Activated naive CD8-positive, alpha-beta T cell (primary cell): ENCODE measurements around the gene SRPX.

Experiments
- H3K27ac Mint-ChIP-seq: one replicate; pipeline ENCODE4 v1.8.0; 2021; ENCODE audit warnings: mixed read lengths
- H3K27me3 Mint-ChIP-seq: one replicate; pipeline ENCODE4 v1.8.0; 2021; ENCODE audit warnings: mixed read lengths
- H3K36me3 Mint-ChIP-seq: one replicate; pipeline ENCODE4 v1.8.0; 2021; ENCODE audit warnings: mixed read lengths
- H3K4me1 Mint-ChIP-seq: one replicate; pipeline ENCODE4 v1.8.0; 2021; ENCODE audit warnings: low read depth, mixed read lengths
- H3K4me3 Mint-ChIP-seq: one replicate; pipeline ENCODE4 v1.8.0; 2021; ENCODE audit warnings: mild to moderate bottlenecking, mixed read lengths
- H3K9me3 Mint-ChIP-seq: one replicate; pipeline ENCODE4 v1.8.0; 2021; ENCODE audit warnings: low read depth, mixed read lengths

SRPX gene

DNA sequence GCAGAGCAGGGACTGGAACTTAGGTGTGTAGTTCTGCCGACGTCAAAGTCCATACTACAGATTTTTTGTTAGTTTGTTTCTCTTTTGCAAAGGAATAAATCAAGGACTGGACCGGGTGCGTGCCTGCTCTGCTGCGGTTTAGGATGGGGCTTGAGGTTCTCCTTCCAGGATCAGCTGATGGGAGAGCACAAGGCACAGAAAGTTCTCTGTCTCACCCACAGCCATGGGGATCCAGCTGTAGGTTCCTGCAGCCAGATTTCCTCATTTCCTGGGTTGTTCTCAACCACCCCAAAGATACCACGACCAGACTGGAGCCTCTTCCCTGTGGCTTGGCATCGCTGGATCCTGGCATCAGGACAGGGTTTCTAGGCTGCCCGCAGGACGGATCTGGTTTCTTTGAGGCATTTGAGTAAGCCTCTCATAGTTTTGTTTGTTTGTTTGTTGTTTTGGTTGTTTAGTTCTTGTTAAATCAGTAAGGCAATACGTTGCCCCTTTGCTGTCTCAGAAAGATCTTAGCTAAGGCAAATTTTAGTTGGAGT, 789 bp upstream of the SRPX start:
- Mint-ChIP-seq H3K36me3 (no peaks in the 10 kb centered on the region), H3K27ac (no peak overlapping the region), H3K9me3 (no peaks in the 10 kb centered on the region), H3K4me1 (peaks cover 10% of the 10 kb centered on the region), H3K4me3 (peak overlapping the region; percentile 42), H3K27me3 (peaks cover 6% of the 10 kb centered on the region)

- Mint-ChIP-seq H3K4me1 (peaks cover 10% of the 10 kb centered on the region), H3K27me3 (peaks cover 6% of the 10 kb centered on the region), H3K27ac (no peak overlapping the region), H3K9me3 (no peaks in the 10 kb centered on the region), H3K4me3 (no peak overlapping the region), H3K36me3 (no peaks in the 10 kb centered on the region)
Observed at GRCh38 chrX:38220024-38220414, 652 bp downstream of the SRPX start.

DNA sequence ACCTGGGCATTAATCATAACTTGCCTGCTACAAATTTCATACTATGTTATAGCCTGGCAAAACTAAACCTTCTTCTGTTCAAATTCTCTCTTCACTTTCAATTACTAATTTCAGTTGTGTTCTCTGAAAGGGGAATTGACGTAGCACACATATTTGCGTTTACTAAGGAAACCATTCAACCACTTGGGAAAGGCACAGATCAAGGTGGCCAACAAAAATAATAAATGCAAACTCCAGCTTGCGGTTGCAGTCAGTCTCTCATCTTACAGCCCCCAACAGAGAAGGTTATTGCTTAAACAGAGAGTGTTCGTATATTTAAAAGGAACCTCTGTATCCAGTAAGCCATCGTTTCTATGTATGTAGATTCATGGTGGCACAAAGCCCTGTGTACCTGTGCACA, 4.0 kb downstream of the SRPX start:
- Mint-ChIP-seq H3K27me3 (peaks cover 6% of the 10 kb centered on the region), H3K36me3 (no peaks in the 10 kb centered on the region), H3K4me1 (peaks cover 10% of the 10 kb centered on the region)

GRCh38 chrX:38214551-38215531, 5.8 kb downstream of the SRPX start:
- Mint-ChIP-seq H3K4me3 (no peak overlapping the region), H3K27me3 (peaks cover 3% of the 10 kb centered on the region), H3K9me3 (no peaks in the 10 kb centered on the region), H3K36me3 (no peaks in the 10 kb centered on the region), H3K4me1 (peaks cover 4% of the 10 kb centered on the region), H3K27ac (no peak overlapping the region)

More for the DNA sequence above, 4.0 kb downstream of the SRPX start:
- no peak overlapping the region for H3K4me3 Mint-ChIP-seq
- no peak overlapping the region for H3K27ac Mint-ChIP-seq
- no peaks in the 10 kb centered on the region for H3K9me3 Mint-ChIP-seq

- H3K9me3 Mint-ChIP-seq = no peaks in the 10 kb centered on the region
Observed at GRCh38 chrX:38214044-38214443, 6.6 kb downstream of the SRPX start.

DNA sequence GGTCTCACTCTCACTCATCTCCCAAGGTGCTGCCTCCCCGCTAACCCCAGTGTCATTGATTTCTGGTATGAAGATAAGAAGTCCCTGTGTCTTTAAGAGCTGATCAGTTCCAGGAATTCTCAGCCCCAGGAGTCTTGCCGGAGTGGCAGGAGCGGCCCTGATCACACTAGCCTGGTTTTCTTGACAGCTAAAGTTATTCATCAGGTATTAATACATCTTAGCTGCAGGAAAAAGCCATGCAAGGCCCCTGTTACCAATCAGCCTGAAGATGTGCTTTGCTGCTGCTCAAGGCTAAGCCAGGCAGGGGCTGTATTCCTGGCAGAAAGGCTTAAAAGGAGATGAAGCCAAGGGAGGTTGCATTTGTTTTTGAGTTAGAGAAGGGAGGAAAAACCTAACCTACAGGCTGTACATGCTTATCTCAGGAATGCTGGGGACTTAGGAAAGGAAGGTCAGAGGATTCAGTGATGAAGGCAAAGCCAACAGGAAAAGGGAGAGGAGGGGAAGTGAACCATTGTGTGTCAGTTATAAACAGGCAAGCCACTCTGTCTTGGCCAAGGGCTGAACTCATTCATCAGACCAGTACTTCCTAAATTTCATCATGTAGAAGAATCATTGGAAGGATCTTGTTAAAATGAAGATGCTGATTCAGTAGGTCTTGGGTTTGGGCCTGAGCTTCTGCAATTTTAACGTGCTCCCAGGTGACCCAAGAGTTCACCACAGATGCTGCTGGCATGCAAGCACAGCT, 8.6 kb downstream of the SRPX start:
- H3K27ac Mint-ChIP-seq = no peak overlapping the region

More at GRCh38 chrX:38214044-38214443, 6.6 kb downstream of the SRPX start:
- Mint-ChIP-seq H3K4me1 (no peaks in the 10 kb centered on the region), H3K27me3 (peaks cover 1% of the 10 kb centered on the region), H3K4me3 (no peak overlapping the region), H3K27ac (no peak overlapping the region), H3K36me3 (no peaks in the 10 kb centered on the region)

GRCh38 chrX:38206542-38206941, 14.1 kb downstream of the SRPX start:
- Mint-ChIP-seq H3K27ac (no peak overlapping the region), H3K36me3 (no peaks in the 10 kb centered on the region), H3K4me1 (no peaks in the 10 kb centered on the region)

More for the DNA sequence above, 8.6 kb downstream of the SRPX start:
- Mint-ChIP-seq H3K9me3 (no peaks in the 10 kb centered on the region), H3K27me3 (no peaks in the 10 kb centered on the region), H3K4me1 (no peaks in the 10 kb centered on the region), H3K4me3 (no peak overlapping the region), H3K36me3 (no peaks in the 10 kb centered on the region)

GRCh38 chrX:38206036-38206435, 14.6 kb downstream of the SRPX start:
- Mint-ChIP-seq H3K36me3 (no peaks in the 10 kb centered on the region), H3K27me3 (peaks cover under 1% of the 10 kb centered on the region), H3K9me3 (no peaks in the 10 kb centered on the region), H3K4me3 (no peak overlapping the region), H3K4me1 (no peaks in the 10 kb centered on the region), H3K27ac (no peak overlapping the region)

More at GRCh38 chrX:38206542-38206941, 14.1 kb downstream of the SRPX start:
- H3K9me3 Mint-ChIP-seq = no peaks in the 10 kb centered on the region
- no peaks in the 10 kb centered on the region for H3K27me3 Mint-ChIP-seq
- H3K4me3 Mint-ChIP-seq = no peak overlapping the region

GRCh38 chrX:38205039-38205438, 15.6 kb downstream of the SRPX start:
- Mint-ChIP-seq H3K4me3 (no peak overlapping the region), H3K4me1 (no peaks in the 10 kb centered on the region)

DNA sequence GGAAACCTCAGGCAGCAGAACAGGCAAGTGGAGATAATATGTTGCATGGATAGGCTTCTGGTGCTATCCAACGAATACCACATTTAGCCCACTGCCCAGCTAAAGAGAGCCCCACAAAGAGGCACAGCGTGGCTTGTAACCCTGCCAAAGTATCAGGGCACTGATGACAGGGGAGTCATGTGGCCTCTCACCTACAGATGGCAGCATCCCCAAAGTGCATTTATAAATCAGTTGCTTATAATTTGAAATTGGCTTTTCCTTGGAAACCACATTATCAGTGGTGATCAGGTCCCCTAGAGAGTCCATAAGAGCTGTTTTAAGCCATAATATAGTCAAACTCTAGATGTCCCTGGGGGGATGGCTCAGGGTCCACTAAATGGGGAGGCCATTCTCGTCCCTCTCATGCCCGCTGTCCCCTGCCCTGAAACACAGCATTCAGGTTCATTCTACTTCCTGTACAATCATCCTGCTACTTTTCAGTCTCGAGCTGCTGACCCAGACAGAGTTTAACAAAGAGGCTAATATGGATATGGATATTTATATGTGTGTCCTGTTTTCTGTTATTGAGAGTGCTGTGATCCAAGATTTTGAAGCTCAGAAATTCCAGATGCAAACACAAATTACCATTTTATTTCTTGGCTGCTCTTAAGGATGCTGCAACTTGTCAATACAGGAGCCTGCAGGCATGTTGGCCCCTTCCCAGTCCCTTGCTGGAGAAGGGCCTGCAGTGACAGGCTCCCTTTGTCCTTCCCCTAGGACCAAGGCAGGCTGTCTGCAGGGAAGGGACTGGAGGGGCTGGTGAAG, 28.5 kb downstream of the SRPX start:
- no peaks in the 10 kb centered on the region for H3K4me1 Mint-ChIP-seq

More at GRCh38 chrX:38205039-38205438, 15.6 kb downstream of the SRPX start:
- Mint-ChIP-seq H3K27ac (no peak overlapping the region), H3K36me3 (no peaks in the 10 kb centered on the region), H3K9me3 (no peaks in the 10 kb centered on the region), H3K27me3 (peaks cover 2% of the 10 kb centered on the region)

GRCh38 chrX:38189431-38190250, 31.0 kb downstream of the SRPX start:
- Mint-ChIP-seq H3K4me1 (no peaks in the 10 kb centered on the region), H3K27me3 (peaks cover 5% of the 10 kb centered on the region), H3K27ac (no peak overlapping the region), H3K36me3 (no peaks in the 10 kb centered on the region), H3K4me3 (no peak overlapping the region), H3K9me3 (no peaks in the 10 kb centered on the region)

More for the DNA sequence above, 28.5 kb downstream of the SRPX start:
- Mint-ChIP-seq H3K36me3 (no peaks in the 10 kb centered on the region), H3K27me3 (peaks cover 2% of the 10 kb centered on the region), H3K4me3 (no peak overlapping the region), H3K27ac (no peak overlapping the region), H3K9me3 (no peaks in the 10 kb centered on the region)

DNA sequence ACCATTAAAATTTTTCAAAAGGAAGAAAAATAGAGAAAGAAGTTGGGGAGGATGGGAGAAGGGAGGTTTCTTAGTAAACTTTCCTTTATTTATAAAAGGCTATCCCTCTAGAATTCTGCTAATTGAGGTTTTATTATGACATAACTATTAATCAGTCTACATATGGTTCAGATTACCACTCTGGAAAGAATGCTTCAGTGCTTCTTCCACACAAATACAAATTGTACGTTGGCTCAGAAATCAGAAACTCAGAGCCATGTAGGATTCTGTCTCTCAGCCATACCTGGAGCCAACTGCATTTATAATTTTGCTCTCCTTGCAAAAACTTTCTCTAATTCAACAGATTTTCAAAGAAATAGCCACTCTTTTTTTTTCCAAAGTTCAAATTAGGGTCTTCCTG, 37.1 kb downstream of the SRPX start:
- Mint-ChIP-seq H3K4me1 (no peaks in the 10 kb centered on the region), H3K27me3 (peaks cover 2% of the 10 kb centered on the region), H3K9me3 (no peaks in the 10 kb centered on the region), H3K36me3 (no peaks in the 10 kb centered on the region), H3K27ac (no peak overlapping the region), H3K4me3 (no peak overlapping the region)

DNA sequence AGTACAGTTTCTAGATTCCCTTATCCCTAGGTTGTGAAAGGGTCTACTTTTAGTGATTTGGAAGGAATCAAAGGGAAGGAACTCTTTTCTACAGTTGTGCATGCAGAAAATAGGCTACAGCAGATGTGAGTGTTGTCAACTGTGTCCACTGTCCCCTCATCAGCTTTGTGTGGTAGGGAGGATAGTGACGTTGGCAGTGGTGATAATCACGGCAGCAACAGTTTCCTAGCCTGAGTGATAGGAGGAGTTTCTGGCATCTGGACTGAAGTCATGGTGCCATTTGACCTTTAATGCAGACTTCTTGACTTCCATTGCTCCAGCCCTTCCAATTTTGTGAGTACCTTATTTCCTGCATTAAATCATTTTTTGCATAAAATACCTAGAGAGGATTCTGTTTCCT, 39.3 kb downstream of the SRPX start:
- H3K4me3 Mint-ChIP-seq = no peak overlapping the region

GRCh38 chrX:38178396-38178795, 42.3 kb downstream of the SRPX start:
- no peak overlapping the region for H3K27ac Mint-ChIP-seq
- H3K4me1 Mint-ChIP-seq = no peaks in the 10 kb centered on the region
- H3K4me3 Mint-ChIP-seq = no peak overlapping the region
- no peaks in the 10 kb centered on the region for H3K36me3 Mint-ChIP-seq
- peaks cover 4% of the 10 kb centered on the region for H3K27me3 Mint-ChIP-seq
- no peaks in the 10 kb centered on the region for H3K9me3 Mint-ChIP-seq

More for the DNA sequence above, 39.3 kb downstream of the SRPX start:
- Mint-ChIP-seq H3K27me3 (peaks cover 4% of the 10 kb centered on the region), H3K36me3 (no peaks in the 10 kb centered on the region), H3K4me1 (no peaks in the 10 kb centered on the region), H3K9me3 (no peaks in the 10 kb centered on the region), H3K27ac (no peak overlapping the region)
